GM18511 (cell line): ENCODE measurements around the gene PSMA4.
"Not testable (repeated sequence)": the region's sequence is repeated elsewhere in the genome, so short reads cannot be mapped to it uniquely, and the experiment has no call there.

ENCODE experiments used
- ATAC-seq: cut with Tn5 transposase; IDR thresholded peaks from one replicate; pipeline ENCODE4 v1.9.1; 2021; ENCODE audit warnings: mild to moderate bottlenecking, moderate library complexity; ENCODE audit not compliant: unreplicated experiment

The PSMA4 gene

GRCh38 chr15:78540141-78540870, at the start of gene PSMA4:
Gene PSMA4, plus strand, starts transcription at chr15:78540444. Its CDS starts 1,484 bp downstream, at chr15:78541928.
- ATAC-seq = peak; percentile 84

- ATAC-seq = no peak
Observed at GRCh38 chr15:78492872-78493271, 47.4 kb upstream of the PSMA4 start.

GRCh38 chr15:78501857-78502256, 38.4 kb upstream of the PSMA4 start:
- no peak for ATAC-seq

GRCh38 chr15:78502641-78503040, 37.6 kb upstream of the PSMA4 start:
- no peak for ATAC-seq

- ATAC-seq = peak; percentile 87
Observed at GRCh38 chr15:78506971-78507830, 33.0 kb upstream of the PSMA4 start, which contains the start of gene HYKK. Gene HYKK, plus strand, starts transcription at chr15:78507577. Its CDS starts 5,512 bp downstream, at chr15:78513089.

GRCh38 chr15:78507831-78508160, 32.4 kb upstream of the PSMA4 start:
- peak; percentile 41 for ATAC-seq

- ATAC-seq = no peak
Observed at GRCh38 chr15:78508272-78508671, 32.0 kb upstream of the PSMA4 start.

- ATAC-seq = no peak
Observed at GRCh38 chr15:78509726-78510312, 30.4 kb upstream of the PSMA4 start.

GRCh38 chr15:78520035-78520434, 20.2 kb upstream of the PSMA4 start:
- ATAC-seq = not testable (repeated sequence)

- ATAC-seq = no peak
Observed at GRCh38 chr15:78524230-78524629, 16.0 kb upstream of the PSMA4 start.

- ATAC-seq = no peak
Observed at GRCh38 chr15:78527325-78527724, 12.9 kb upstream of the PSMA4 start.

GRCh38 chr15:78533331-78533730, 6.9 kb upstream of the PSMA4 start:
- no peak for ATAC-seq

GRCh38 chr15:78536134-78536533, 4.1 kb upstream of the PSMA4 start:
- no peak for ATAC-seq

GRCh38 chr15:78537266-78537905, 2.9 kb upstream of the PSMA4 start:
- no peak for ATAC-seq

- ATAC-seq = no peak
Observed at GRCh38 chr15:78538358-78538757, 1.9 kb upstream of the PSMA4 start.

- ATAC-seq = not testable (repeated sequence)
Observed at GRCh38 chr15:78539464-78540140, 642 bp upstream of the PSMA4 start.

GRCh38 chr15:78540871-78541743, 863 bp downstream of the PSMA4 start:
- no peak for ATAC-seq

GRCh38 chr15:78541744-78542034, 1.4 kb downstream of the PSMA4 start:
- ATAC-seq = no peak

- no peak for ATAC-seq
Observed at GRCh38 chr15:78542647-78543046, 2.4 kb downstream of the PSMA4 start.

GRCh38 chr15:78550194-78550593, 9.9 kb downstream of the PSMA4 start:
- no peak for ATAC-seq
